Fibroblast of skin of left biceps (primary cell): ENCODE results near the gene ABHD15.

Source experiments
- DNase-seq, 2 experiments: peaks; one replicate each; pipeline ENCODE4 v3.0.0-alpha.2; 2013; ENCODE audit warnings: low read depth in 2 of 2

Gene ABHD15

GRCh38 chr17:29566473-29567303 lies at the start of gene ABHD15:
ABHD15 (minus strand) TSS chr17:29567037; CDS start chr17:29566966, 71 bp downstream.
- DNase-seq, result no peak

GRCh38 chr17:29615492-29616299 lies 48.9 kb upstream of the ABHD15 start:
- DNase-seq, result peak in 1 of 2 experiments; percentile 41

- no peak for DNase-seq
Observed at GRCh38 chr17:29615048-29615385, 48.2 kb upstream of the ABHD15 start.

GRCh38 chr17:29614349-29615047 lies 47.7 kb upstream of the ABHD15 start:
- no peak for DNase-seq

GRCh38 chr17:29613856-29614255 lies 47.0 kb upstream of the ABHD15 start:
- no peak for DNase-seq

- DNase-seq, result peak; percentile 66 to 67
Observed at GRCh38 chr17:29613352-29613837, 46.6 kb upstream of the ABHD15 start.

- DNase-seq, result no peak
Observed at GRCh38 chr17:29612404-29613280, 45.8 kb upstream of the ABHD15 start.

GRCh38 chr17:29612094-29612403 lies 45.2 kb upstream of the ABHD15 start:
- DNase-seq, result no peak

- DNase-seq, result no peak
Observed at GRCh38 chr17:29611351-29612093, 44.7 kb upstream of the ABHD15 start.

- DNase-seq, result no peak
Observed at GRCh38 chr17:29610395-29610794, 43.6 kb upstream of the ABHD15 start.

- no peak for DNase-seq
Observed at GRCh38 chr17:29608986-29609385, 42.1 kb upstream of the ABHD15 start.

GRCh38 chr17:29607557-29608195 lies 40.8 kb upstream of the ABHD15 start:
- DNase-seq, result no peak

GRCh38 chr17:29603109-29603674 lies 36.4 kb upstream of the ABHD15 start:
- no peak for DNase-seq

GRCh38 chr17:29597361-29598172 lies 30.7 kb upstream of the ABHD15 start:
- no peak for DNase-seq

- DNase-seq, result no peak
Observed at GRCh38 chr17:29596811-29597210, 30.0 kb upstream of the ABHD15 start.

- no peak for DNase-seq
Observed at GRCh38 chr17:29595943-29596774, 29.3 kb upstream of the ABHD15 start.

GRCh38 chr17:29595107-29595942 lies 28.5 kb upstream of the ABHD15 start:
- no peak for DNase-seq
